GM12878 (cell line): Measurements from ENCODE around the gene UMAD1. TPM values are rescaled to one million over a fixed set of nuclear protein-coding genes. Genes with fewer than 3 reads are reported as not detected.

ENCODE experiments used
- ATAC-seq: fragments of 200-7000 bp; cut with Tn5 transposase; 3 replicates; pipeline ENCODE4 v1.9.1; 2020; ENCODE audit warnings: mild to moderate bottlenecking, moderate library complexity
- BruUV-seq: library from RNA; stranded (reverse); fragments of 400-500 nt; replicated peaks from 2 replicates; lab custom pipeline; 2021; lab: Mats Ljungman, UMichigan
- CTCF ChIA-PET: fragments of 300-600 bp; sonication (Branson Sonifier 250); formaldehyde crosslinking; extraction: SDS; loops from one replicate; lab custom pipeline; 2021; ENCODE audit warnings: inconsistent platforms; lab: Yijun Ruan, JAX
- POLR2A ChIA-PET: fragments of 350-600 bp; formaldehyde crosslinking; extraction: SDS; loops from one replicate; lab custom pipeline; 2021; ENCODE audit warnings: inconsistent platforms; lab: Charles Lee
- RAD21 ChIA-PET: fragments of 300-600 bp; sonication (Branson Sonifier 250); formaldehyde crosslinking; loops from one replicate; lab custom pipeline; 2023; ENCODE audit warnings: antibody characterized with exemption; ENCODE audit not compliant: unreplicated experiment; lab: Charles Lee
- SMC1A ChIA-PET: fragments of 300-600 bp; sonication (Branson Sonifier 250); formaldehyde crosslinking; loops from one replicate; lab custom pipeline; 2023; ENCODE audit not compliant: unreplicated experiment, uncharacterized antibody; lab: Charles Lee
- DNase-seq: peaks from one replicate; pipeline ENCODE4 v3.0.0-alpha.2; 2011; ENCODE audit warnings: low read depth, low spot score
- FAIRE-seq: peaks from 3 replicates; lab custom pipeline; 2011; peaks lifted over from hg19 to GRCh38; lab: Jason Lieb, UNC
- H2AFZ ChIP-seq: 2 replicates; pipeline ENCODE4 v1.6.0; 2011; ENCODE audit warnings: low read depth, low read length, control low read depth; ENCODE audit not compliant: control insufficient read depth
- H3K27ac ChIP-seq: 2 replicates; pipeline ENCODE4 v1.5.1; 2011; ENCODE audit warnings: control low read depth; ENCODE audit not compliant: control insufficient read depth, insufficient read depth
- H3K27me3 ChIP-seq, 2 experiments: replicated peaks in 1 of 2; 2 replicates each; pipeline versions ENCODE4 v1.6.0 to v1.6.1; 2011; ENCODE audit warnings: low read length in 1 of 2; ENCODE audit not compliant: control insufficient read depth in 2 of 2, insufficient read depth in 2 of 2
- H3K36me3 ChIP-seq, 2 experiments: 2 replicates each; pipeline ENCODE4 v1.5.1; 2011; ENCODE audit warnings: low read length in 1 of 2; ENCODE audit not compliant: control insufficient read depth in 2 of 2, insufficient read depth in 2 of 2
- H3K4me1 ChIP-seq: 2 replicates; pipeline ENCODE4 v1.6.1; 2011; ENCODE audit warnings: mild to moderate bottlenecking, low read length, moderate library complexity, mixed read lengths; ENCODE audit not compliant: control insufficient read depth, insufficient read depth
- H3K4me2 ChIP-seq: 2 replicates; pipeline ENCODE4 v1.6.0; 2011; ENCODE audit warnings: control low read depth; ENCODE audit not compliant: control insufficient read depth, insufficient read depth
- H3K4me3 ChIP-seq: fragments of 200-600 bp; sonication (generic); 2 replicates; pipeline ENCODE4 v1.5.1; 2016
- H3K79me2 ChIP-seq: 2 replicates; pipeline ENCODE4 v1.6.0; 2011; ENCODE audit warnings: low read length; ENCODE audit not compliant: control insufficient read depth, insufficient read depth
- H3K9ac ChIP-seq: 2 replicates; pipeline ENCODE4 v1.8.0; 2011; ENCODE audit warnings: low read length, control low read depth, mixed read lengths; ENCODE audit not compliant: control insufficient read depth, insufficient read depth
- H3K9me3 ChIP-seq: replicated peaks from 3 replicates; pipeline ENCODE4 v1.5.1; 2011; ENCODE audit warnings: mild to moderate bottlenecking, low read length; ENCODE audit not compliant: control insufficient read depth, insufficient read depth
- H4K20me1 ChIP-seq: 2 replicates; pipeline ENCODE4 v1.6.0; 2011; ENCODE audit not compliant: control insufficient read depth, insufficient read depth
- WGBS: methylation state at CpG from one replicate; pipeline ENCODE4 v1.1.6; 2016; ENCODE audit warnings: low lambda C conversion rate; ENCODE audit not compliant: insufficient replicate concordance, insufficient coverage; ENCODE audit errors: missing lambda C conversion rate; 5-methylcytosine and 5-hydroxymethylcytosine counted together
- in situ Hi-C: fragments of 300-500 bp; cut with MboI; formaldehyde crosslinking; loops from 9 replicates; pipeline ENCODE4 v1.14.3; 2018; ENCODE audit warnings: mixed read lengths
- intact Hi-C: fragments of 100-400 bp; cut with micrococcal nuclease; formaldehyde crosslinking; loops from one replicate; pipeline ENCODE4 v1.14.2; 2022; ENCODE audit not compliant: unreplicated experiment
- polyA plus RNA-seq, 11 experiments: library from polyadenylated mRNA; depleted of rRNA in 4 of 11; unstranded in 6 of 11; stranded (reverse) in 5 of 11; fragments of >200 nt; fragmentation: Nextera tagmentation in 4 of 11; fragmentation: Illumina TruSeq in 1 of 11; extraction: Ambion mirVana in 4 of 11; extraction: Trizol in 1 of 11; gene quantifications; 1 replicate in 1 of 11; 2 replicates in 10 of 11; pipeline versions ENCODE4 v1.2.1 to v1.2.3, GENCODE V29; 2011 to 2016; ENCODE audit warnings: inconsistent platforms in 2 of 11, missing spikeins in 2 of 11, low read depth in 1 of 11
- total RNA-seq, 4 experiments: library from RNA; depleted of rRNA in 3 of 4; stranded (reverse); fragments of >200 nt in 3 of 4; fragmentation: Illumina TruSeq in 1 of 4; extraction: Trizol in 1 of 4; gene quantifications; 2 replicates each; pipeline versions ENCODE4 v1.2.1 to v1.2.3, GENCODE V29; 2013 to 2021
- TF ChIP-seq, protein P1 (sequence below): fragments of 450-650 bp; IDR thresholded peaks from 2 replicates; pipeline ENCODE4 v1.6.1; 2016; ENCODE audit warnings: mild to moderate bottlenecking
- TF ChIP-seq, protein P2 (sequence below): fragments of 450-650 bp; IDR thresholded peaks from 2 replicates; pipeline ENCODE4 v1.6.1; 2017; ENCODE audit warnings: low read depth, mild to moderate bottlenecking, moderate library complexity
- TF ChIP-seq, protein P3 (sequence below): fragments of 450-650 bp; IDR thresholded peaks from 2 replicates; pipeline ENCODE4 v1.6.1; 2016; ENCODE audit warnings: mild to moderate bottlenecking
- TF ChIP-seq, protein P4 (sequence below): fragments of 450-650 bp; formaldehyde crosslinking; IDR thresholded peaks from 2 replicates; pipeline ENCODE4 v1.4.0; 2020; ENCODE audit warnings: mild to moderate bottlenecking, moderate library complexity

UMAD1 gene
- total and polyA plus RNA-seq, 10 of the 15 experiments (the other 5 are each of a cell fraction or from before 2014, with no cell fraction given) = 6.0 to 28.6 (median 9.3) TPM

DNA sequence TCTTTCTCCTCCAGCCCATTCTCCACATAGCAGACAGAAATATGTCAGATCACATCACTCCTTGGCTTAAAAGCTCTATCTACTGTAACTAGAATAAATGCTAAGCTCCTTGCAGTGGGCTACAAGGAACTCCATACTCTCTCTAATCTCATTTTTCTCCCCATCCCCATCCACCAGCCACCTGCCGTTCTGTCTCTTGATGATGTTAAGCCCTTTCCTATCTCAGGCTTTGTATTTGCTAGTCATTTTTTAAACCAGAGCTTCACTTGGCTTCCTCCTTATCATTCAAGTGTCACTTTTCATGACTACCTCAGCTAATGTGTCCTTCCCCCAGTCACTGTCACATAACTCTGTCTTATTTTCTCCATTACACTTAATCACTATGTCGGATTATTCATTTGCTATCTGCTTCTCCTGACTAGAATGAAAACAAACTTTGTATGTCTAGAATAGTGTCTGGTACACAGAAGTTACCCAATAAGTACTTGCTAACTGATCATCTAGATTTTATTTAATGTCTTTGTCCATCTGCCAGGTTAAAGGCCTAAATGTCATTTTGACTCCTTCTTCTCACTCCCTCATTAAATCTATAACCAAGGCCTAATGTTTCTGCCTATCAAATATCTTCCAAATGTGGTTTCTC is 165.1 kb downstream of the UMAD1 start:
- no peaks in the 10 kb centered on the region for H3K9me3 ChIP-seq
- no peak overlapping the region for H3K4me3 ChIP-seq
- POLR2A ChIA-PET = interaction anchor here (0.7 to 1.2 kb wide), 4 partner anchors 15 to 1348 kb away, joined by 3 read pairs; no protein-coding TSS in a partner anchor
- H3K4me1 ChIP-seq = peaks cover 5% of the 10 kb centered on the region
- ATAC-seq (peak; percentile 7; the same call in 2 of the 3 replicates), DNase-seq (no peak), FAIRE-seq (no peak)
- no TSS peak for BruUV-seq
- RAD21 ChIA-PET = interaction anchor here (0.6 to 4.1 kb wide), 6 partner anchors 10 to 161 kb away, joined by 3 to 22 read pairs (median 4); no protein-coding TSS in a partner anchor
- H3K9ac ChIP-seq = no peak overlapping the region
- CTCF ChIA-PET = interaction anchor here (0.5 to 1.9 kb wide), 4 partner anchors 16 to 124 kb away, joined by 3 to 6 read pairs (median 4); no protein-coding TSS in a partner anchor
- H3K27ac ChIP-seq = peak overlapping the region; percentile 26; the same call in 1 of the 2 replicates
- WGBS = 72% methylated on average over 2 of the region's 2 CpGs
- H3K27me3 ChIP-seq = no peaks in the 10 kb centered on the region
- 0 out of 2 replicates have a peak overlapping the region, but pooled peaks have one; percentile 5 for H2AFZ ChIP-seq
- H3K79me2 ChIP-seq = no peaks in the 10 kb centered on the region
- no peaks in the 10 kb centered on the region for H3K36me3 ChIP-seq
- in situ Hi-C loops = no loop called here
- intact Hi-C loops = no loop called here
- H3K4me2 ChIP-seq = no peak overlapping the region; the same call in 1 of the 2 replicates
- TF ChIP-seq, protein P1, sequence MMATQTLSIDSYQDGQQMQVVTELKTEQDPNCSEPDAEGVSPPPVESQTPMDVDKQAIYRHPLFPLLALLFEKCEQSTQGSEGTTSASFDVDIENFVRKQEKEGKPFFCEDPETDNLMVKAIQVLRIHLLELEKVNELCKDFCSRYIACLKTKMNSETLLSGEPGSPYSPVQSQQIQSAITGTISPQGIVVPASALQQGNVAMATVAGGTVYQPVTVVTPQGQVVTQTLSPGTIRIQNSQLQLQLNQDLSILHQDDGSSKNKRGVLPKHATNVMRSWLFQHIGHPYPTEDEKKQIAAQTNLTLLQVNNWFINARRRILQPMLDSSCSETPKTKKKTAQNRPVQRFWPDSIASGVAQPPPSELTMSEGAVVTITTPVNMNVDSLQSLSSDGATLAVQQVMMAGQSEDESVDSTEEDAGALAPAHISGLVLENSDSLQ = no peak
- TF ChIP-seq, protein P2, sequence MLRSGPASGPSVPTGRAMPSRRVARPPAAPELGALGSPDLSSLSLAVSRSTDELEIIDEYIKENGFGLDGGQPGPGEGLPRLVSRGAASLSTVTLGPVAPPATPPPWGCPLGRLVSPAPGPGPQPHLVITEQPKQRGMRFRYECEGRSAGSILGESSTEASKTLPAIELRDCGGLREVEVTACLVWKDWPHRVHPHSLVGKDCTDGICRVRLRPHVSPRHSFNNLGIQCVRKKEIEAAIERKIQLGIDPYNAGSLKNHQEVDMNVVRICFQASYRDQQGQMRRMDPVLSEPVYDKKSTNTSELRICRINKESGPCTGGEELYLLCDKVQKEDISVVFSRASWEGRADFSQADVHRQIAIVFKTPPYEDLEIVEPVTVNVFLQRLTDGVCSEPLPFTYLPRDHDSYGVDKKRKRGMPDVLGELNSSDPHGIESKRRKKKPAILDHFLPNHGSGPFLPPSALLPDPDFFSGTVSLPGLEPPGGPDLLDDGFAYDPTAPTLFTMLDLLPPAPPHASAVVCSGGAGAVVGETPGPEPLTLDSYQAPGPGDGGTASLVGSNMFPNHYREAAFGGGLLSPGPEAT = no peak
- TF ChIP-seq, protein P3, sequence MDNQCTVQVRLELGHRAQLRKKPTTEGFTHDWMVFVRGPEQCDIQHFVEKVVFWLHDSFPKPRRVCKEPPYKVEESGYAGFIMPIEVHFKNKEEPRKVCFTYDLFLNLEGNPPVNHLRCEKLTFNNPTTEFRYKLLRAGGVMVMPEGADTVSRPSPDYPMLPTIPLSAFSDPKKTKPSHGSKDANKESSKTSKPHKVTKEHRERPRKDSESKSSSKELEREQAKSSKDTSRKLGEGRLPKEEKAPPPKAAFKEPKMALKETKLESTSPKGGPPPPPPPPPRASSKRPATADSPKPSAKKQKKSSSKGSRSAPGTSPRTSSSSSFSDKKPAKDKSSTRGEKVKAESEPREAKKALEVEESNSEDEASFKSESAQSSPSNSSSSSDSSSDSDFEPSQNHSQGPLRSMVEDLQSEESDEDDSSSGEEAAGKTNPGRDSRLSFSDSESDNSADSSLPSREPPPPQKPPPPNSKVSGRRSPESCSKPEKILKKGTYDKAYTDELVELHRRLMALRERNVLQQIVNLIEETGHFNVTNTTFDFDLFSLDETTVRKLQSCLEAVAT = no peak
- TF ChIP-seq, protein P4, sequence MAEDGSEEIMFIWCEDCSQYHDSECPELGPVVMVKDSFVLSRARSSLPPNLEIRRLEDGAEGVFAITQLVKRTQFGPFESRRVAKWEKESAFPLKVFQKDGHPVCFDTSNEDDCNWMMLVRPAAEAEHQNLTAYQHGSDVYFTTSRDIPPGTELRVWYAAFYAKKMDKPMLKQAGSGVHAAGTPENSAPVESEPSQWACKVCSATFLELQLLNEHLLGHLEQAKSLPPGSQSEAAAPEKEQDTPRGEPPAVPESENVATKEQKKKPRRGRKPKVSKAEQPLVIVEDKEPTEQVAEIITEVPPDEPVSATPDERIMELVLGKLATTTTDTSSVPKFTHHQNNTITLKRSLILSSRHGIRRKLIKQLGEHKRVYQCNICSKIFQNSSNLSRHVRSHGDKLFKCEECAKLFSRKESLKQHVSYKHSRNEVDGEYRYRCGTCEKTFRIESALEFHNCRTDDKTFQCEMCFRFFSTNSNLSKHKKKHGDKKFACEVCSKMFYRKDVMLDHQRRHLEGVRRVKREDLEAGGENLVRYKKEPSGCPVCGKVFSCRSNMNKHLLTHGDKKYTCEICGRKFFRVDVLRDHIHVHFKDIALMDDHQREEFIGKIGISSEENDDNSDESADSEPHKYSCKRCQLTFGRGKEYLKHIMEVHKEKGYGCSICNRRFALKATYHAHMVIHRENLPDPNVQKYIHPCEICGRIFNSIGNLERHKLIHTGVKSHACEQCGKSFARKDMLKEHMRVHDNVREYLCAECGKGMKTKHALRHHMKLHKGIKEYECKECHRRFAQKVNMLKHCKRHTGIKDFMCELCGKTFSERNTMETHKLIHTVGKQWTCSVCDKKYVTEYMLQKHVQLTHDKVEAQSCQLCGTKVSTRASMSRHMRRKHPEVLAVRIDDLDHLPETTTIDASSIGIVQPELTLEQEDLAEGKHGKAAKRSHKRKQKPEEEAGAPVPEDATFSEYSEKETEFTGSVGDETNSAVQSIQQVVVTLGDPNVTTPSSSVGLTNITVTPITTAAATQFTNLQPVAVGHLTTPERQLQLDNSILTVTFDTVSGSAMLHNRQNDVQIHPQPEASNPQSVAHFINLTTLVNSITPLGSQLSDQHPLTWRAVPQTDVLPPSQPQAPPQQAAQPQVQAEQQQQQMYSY (CRISPR knock-in tag) = no peak
- no peaks in the 10 kb centered on the region for H4K20me1 ChIP-seq
- SMC1A ChIA-PET = interaction anchor here (0.8 to 5.8 kb wide), 14 partner anchors 8 to 385 kb away, joined by 3 to 28 read pairs (median 4); no protein-coding TSS in a partner anchor
